ENCODE results near the gene SYAP1.

GRCh38 chrX:16711219-16711811 is 8.1 kb upstream of the SYAP1 start:
- TF ChIP-seq POLR2AphosphoS5 (IDR thresholded peaks at IDR 0.05) (no peak), CTCF (IDR thresholded peaks at IDR 0.05; ENCODE audit: poor library complexity, severe bottlenecking) (no peak), TAF1 (IDR thresholded peaks at IDR 0.05; ENCODE audit: low read depth) (no peak), EZH2 (IDR thresholded peaks at IDR 0.05; ENCODE audit: borderline replicate concordance, insufficient read depth, low read length, poor library complexity, severe bottlenecking) (no peak), EP300 (conservative IDR thresholded peaks at IDR 0.05; ENCODE audit: poor library complexity, severe bottlenecking) (no peak), RAD21 (conservative IDR thresholded peaks at IDR 0.05) (no peak), MXI1 (conservative IDR thresholded peaks at IDR 0.05; ENCODE audit: poor library complexity, severe bottlenecking) (no peak)
